GM21723 (cell line): ENCODE results near the gene TAF15.
A peak's percentile ranks its signal among the peaks of the same experiment; 100 is the strongest.

Experiments
- ATAC-seq: cut with Tn5 transposase; IDR thresholded peaks from one replicate; pipeline ENCODE4 v1.9.1; 2021; ENCODE audit warnings: mild to moderate bottlenecking, moderate library complexity; ENCODE audit not compliant: unreplicated experiment

The TAF15 gene

DNA sequence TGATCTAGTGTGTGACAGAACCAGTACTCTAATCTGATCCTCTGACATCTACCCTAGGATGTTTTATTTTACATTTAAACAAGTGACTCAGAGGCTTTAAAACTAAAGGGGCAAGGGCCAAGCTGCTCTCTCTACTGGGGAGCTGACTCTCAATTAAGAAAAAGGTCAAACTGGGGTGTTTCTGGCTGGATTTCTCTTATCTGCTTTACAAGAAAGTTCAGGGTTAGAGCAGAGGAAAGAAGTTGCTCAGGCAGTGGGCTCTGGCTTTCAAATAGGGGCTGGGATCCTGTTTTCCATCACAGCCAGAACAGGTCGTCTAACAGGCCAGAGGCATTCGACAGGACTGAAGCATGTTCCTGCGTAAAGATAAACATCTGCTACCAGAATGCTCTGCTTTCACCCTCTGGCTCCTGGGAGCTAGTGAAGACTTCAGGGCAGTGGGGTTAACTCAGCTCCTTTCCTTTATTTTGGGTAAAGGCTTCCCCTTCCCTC lies 22.3 kb upstream of the TAF15 start:
- no peak for ATAC-seq

- ATAC-seq, result no peak
Measured at GRCh38 chr17:35788477-35789368, 20.6 kb upstream of the TAF15 start.

DNA sequence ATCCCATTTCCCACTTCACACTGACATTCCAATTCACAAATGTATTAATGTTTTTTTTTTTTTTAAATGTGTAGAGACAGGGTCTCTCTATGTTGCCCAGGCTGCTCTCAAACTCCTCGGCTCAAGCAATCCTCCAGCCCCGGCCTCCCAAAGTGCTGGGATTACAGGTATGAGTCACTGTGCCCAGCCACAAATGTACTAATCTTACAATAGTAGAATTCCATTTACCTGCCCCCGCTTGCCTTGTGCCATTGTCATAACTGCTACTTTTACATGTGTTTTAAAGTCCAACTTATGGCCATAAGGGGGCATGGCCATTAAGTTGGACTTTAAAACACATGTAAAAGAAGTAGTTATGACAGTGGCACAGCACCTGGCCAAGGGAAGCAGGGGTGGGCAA lies 18.4 kb upstream of the TAF15 start:
- no peak for ATAC-seq

GRCh38 chr17:35791681-35792350 lies 17.5 kb upstream of the TAF15 start:
- no peak for ATAC-seq

DNA sequence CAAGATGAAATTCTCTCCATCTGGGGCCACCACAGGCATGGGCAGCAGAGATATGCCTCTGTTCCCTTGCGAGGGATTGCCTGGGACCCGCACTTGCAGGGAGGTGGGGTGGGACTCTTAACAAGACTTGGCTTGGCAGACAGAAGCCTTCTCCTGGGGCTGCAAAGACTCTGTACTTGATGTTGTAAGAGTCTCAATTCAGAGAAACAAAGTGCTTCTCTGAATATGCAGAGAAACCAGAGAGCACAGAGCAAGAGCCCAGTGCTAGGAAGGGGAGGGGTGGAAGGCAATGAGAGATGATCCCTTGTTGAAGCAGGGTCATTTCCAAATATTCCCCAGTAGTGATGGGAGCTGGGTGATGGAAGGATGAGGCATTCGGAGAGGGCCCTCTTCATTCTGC lies 16.0 kb upstream of the TAF15 start:
- no peak for ATAC-seq

DNA sequence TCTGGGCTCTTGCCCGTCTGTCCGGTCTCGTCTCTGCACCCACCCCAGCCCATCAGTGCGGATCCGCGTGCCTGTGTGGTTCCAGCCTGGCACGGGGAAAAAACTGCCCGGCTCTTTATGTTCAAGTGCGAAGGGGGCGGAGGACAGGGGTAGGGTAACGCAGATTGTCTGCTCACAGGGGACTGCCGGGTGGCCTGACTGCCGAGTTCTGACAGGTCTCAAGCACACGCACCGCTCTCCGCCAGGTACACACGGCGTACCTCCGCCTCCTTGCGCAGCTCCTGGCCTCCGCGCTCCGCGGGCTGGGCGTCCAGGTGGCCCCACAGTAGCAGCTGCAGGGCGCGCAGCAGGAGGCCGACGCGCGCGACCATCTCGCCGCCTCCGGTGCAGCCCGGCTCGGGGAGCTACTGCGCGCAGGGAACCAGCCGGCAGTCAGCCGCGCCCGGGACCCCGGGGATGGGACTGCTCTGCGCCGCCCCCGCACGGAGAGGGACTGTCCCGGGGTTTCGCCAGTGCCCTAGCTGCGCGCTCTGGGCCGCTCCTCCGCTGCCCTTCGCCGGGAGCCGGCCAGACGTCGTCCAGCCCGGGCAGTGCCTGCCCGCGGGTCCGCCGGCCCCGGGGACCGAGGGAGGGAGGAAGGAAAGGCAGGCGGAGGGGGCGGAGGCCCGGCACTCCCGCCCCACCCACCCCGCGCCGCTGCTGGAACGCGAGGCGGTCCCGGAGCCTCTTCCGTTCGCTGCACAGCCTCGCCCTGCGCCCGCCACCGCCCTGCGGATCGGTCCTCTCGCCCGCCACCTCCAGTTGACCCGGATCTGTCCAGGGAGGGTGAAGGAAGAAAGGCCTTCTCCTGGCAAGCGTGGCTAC lies 14.0 kb upstream of the TAF15 start, which contains the start of gene MMP28:
MMP28 (minus strand) TSS at position 635 of the 864 bp plus-strand sequence; CDS start at position 371, 264 bp downstream.
- no peak for ATAC-seq

DNA sequence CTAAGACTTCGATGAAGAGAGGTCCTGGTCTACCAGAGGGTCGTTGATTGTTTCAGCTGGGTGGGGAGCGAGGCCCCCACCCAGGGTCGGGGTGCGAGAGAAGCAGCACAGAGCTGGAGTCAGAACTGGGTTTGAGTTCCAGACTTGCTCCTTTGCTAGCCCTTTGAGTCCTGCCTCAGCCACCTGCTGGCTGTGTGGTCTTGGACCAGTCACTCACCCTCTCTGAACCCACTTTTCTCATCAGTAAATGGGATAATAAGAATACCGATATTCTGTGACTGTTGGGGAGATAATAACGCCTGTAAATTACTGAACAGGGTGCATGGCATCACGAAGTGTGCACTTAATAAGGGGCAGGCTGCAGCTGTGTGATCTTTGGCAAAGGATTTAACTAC lies 13.4 kb upstream of the TAF15 start:
- no peak for ATAC-seq

DNA sequence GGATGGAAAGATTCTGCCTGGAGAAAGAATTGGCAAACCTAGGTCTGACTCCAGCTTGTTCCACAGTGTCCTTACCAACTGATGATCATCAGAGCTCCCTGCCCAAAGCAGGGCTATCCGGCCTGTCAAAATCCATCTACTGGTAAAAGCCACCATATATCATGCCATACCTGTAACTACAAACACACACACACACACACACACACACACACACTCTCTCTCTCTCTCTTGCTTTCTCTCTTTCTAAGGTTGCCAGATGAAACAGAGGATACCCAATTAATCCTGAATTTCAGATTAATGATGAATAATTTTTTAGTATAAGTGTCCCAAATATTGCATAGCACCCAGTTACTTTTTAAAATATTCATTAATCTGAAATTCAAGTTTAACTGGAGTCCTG lies 12.3 kb upstream of the TAF15 start:
- no peak for ATAC-seq

DNA sequence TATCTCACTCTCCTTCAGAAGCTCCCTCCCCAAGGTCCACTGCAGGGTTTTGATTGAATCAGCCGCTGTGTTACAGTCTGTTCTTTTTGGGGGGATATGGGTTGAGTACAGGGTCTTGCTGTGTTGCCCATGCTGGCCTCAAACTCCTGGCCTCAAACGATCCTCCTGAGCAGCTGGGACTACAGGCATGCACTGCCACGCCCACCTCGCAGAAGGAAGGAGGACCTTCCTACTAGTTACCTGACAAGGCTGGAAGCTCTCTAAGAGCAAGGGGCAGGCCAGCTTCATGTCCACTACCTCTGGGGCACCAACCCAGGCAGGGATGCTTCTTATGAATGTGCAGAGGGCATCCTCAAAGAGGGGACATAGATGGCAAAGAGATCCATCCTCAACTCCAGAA lies 11.9 kb upstream of the TAF15 start:
- no peak for ATAC-seq

DNA sequence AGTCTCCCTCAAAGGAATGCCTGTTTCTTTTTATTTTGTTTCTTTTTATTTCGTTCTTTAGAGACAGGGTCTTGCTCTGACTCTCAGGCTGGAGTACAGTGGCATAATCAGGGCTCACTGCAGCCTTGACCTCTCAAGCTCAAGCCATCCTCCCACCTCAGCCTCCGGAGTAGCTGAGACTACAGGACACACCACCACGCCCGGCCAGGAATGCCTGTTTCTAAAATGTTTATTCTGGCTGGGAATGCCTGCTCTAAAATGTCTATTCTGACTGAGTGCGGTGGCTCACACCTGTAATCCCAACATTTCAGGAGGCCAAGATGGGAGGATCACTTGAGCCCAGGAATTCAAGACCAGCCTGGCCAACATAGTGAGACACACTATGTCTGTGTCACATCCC lies 11.4 kb upstream of the TAF15 start:
- no peak for ATAC-seq

GRCh38 chr17:35799942-35800341 lies 9.3 kb upstream of the TAF15 start:
- ATAC-seq, result no peak

DNA sequence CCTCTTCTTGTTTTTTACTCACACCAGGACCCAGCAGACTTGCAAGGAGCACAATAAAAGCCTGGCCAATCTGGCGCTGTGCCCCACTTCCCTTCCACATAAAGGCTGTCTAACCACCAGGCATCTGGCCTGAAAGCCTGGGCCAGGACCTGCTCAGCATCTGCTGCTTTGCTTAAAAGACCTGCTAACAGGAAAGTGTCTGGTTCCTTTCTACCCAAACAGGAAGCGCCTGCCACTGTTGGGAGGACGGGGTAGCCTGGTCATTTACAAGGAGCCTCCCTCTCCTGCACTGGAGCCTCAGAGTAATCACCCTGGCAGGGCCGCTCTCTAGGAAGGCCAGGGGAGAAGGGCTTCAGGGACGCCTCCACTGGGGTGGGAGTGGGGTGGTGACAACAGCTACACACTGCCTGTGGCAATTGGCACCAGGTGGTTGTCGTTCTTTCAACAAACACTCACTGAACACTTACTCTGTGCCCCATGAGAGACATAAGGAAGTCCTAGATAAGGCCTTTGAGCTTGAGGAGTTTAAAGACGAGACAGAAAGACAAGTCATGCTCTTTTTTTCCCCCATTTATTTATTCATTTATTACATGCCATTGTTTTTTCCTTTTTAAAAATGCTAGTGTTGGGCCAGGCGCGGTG lies 7.6 kb upstream of the TAF15 start:
- ATAC-seq, result no peak

GRCh38 chr17:35804658-35805192 lies 4.6 kb upstream of the TAF15 start:
- ATAC-seq, result peak; percentile 30

DNA sequence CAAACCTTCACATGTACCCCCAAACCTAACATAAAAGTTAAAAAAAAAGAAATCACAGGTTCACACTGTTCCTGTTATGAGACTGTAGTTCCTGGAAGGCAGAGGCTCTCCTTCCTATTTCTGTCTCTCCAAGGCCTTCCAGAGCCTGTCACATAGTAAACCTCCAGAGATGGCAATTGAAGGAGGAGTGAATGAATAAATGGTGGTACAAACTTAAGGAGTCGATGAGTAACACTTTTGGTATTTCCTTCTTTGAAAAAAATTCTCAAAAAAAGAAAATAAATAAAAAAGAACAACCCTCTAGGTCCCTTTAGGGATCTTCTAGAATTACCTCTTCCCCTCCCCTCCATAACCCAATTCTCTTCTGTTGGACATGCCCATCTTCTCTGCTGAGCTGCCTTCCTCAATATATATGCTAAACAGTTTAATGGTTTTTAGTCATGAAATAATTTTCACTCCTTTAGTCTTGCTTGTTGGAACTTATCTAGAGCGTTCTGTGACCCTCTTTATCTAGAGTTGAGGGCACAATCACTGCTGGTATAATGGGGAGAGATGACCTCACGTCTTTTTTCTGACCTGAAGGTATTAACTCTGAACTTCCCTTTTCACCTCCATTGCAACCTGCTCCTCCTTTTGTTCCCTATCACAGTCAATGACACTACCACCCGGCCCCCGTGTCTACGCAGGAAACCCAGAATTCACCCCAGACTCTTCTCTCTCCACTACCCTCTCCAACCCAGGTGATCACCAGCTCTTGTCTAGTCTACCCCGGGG lies 1.7 kb upstream of the TAF15 start:
- ATAC-seq, result no peak

DNA sequence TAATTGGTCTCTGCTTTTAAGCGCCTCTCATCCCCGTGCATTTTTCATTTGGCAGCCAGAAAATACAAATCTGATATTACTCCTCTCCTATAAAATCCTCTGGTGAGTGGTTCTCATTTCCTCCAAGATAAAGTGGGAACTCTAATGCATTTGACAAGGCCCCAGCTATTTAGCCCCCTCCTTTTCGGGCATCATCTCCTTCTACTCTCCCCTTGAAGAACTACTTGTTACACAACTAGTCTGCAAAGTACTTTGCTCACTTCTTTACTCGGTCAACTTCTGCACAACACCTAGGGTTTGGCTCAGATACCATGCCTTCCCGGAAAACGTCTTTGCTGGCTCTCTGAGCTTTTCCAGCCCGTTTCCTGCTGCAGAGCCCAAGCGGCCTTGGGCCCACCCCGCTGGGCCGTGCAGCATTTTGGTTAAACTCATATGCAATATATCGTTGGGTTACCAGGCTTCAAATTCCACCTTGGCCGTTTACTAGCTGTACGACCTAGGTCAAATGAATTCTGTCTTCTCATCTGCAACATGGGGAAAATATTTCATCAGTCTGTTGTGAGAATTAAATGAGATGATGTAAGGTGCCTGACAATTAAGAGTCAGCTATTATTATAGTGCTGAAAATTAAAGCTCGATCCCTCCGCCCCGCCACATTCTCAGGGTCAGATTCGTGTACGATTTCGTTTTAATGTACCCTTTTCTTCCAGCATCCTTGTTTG lies 883 bp upstream of the TAF15 start:
- no peak for ATAC-seq

- no peak for ATAC-seq
Measured at GRCh38 chr17:35809855-35810461, 674 bp downstream of the TAF15 start.

GRCh38 chr17:35811759-35812158 lies 2.5 kb downstream of the TAF15 start:
- ATAC-seq, result no peak

GRCh38 chr17:35812456-35812855 lies 3.2 kb downstream of the TAF15 start:
- ATAC-seq, result no peak

GRCh38 chr17:35816723-35817122 lies 7.4 kb downstream of the TAF15 start:
- no peak for ATAC-seq
